Measurements from ENCODE around the gene LRRC4C.
"Not testable (repeated sequence)": the region's sequence is repeated elsewhere in the genome, so short reads cannot be mapped to it uniquely, and the experiment has no call there.

Gene LRRC4C

GRCh38 chr11:41019666-41020065 is 439.8 kb downstream of the LRRC4C start:
- not testable (repeated sequence) for DNase-seq (ENCODE audit: low spot score)

GRCh38 chr11:41018224-41018623 is 441.2 kb downstream of the LRRC4C start:
- DNase-seq (ENCODE audit: low spot score) = no peak

GRCh38 chr11:41010361-41011050 is 448.9 kb downstream of the LRRC4C start:
- DNase-seq (ENCODE audit: low spot score) = no peak

GRCh38 chr11:41005986-41006385 is 453.5 kb downstream of the LRRC4C start:
- DNase-seq (ENCODE audit: low spot score) = no peak

GRCh38 chr11:41003339-41004282 is 455.8 kb downstream of the LRRC4C start:
- DNase-seq (ENCODE audit: low spot score) = peak; percentile 4

- DNase-seq (ENCODE audit: low spot score) = no peak
Observed at GRCh38 chr11:40998920-40999319, 460.5 kb downstream of the LRRC4C start.

- no peak for DNase-seq (ENCODE audit: low spot score)
Observed at GRCh38 chr11:40987776-40988435, 471.5 kb downstream of the LRRC4C start.

GRCh38 chr11:40986320-40986719 is 473.1 kb downstream of the LRRC4C start:
- DNase-seq (ENCODE audit: low spot score) = no peak

- DNase-seq (ENCODE audit: low spot score) = no peak
Observed at GRCh38 chr11:40975076-40975475, 484.4 kb downstream of the LRRC4C start.

GRCh38 chr11:40974186-40974795 is 485.2 kb downstream of the LRRC4C start:
- DNase-seq (ENCODE audit: low spot score) = no peak

- no peak for DNase-seq (ENCODE audit: low spot score)
Observed at GRCh38 chr11:40958707-40959106, 500.7 kb downstream of the LRRC4C start.

GRCh38 chr11:40952479-40952878 is 507.0 kb downstream of the LRRC4C start:
- no peak for DNase-seq (ENCODE audit: low spot score)

GRCh38 chr11:40938002-40938401 is 521.5 kb downstream of the LRRC4C start:
- DNase-seq (ENCODE audit: low spot score) = no peak

- DNase-seq (ENCODE audit: low spot score) = no peak
Observed at GRCh38 chr11:40924915-40925314, 534.5 kb downstream of the LRRC4C start.

- DNase-seq (ENCODE audit: low spot score) = no peak
Observed at GRCh38 chr11:40921246-40921645, 538.2 kb downstream of the LRRC4C start.

- DNase-seq (ENCODE audit: low spot score) = not testable (repeated sequence)
Observed at GRCh38 chr11:40910774-40911173, 548.7 kb downstream of the LRRC4C start.

GRCh38 chr11:40894501-40894900 is 565.0 kb downstream of the LRRC4C start:
- no peak for DNase-seq (ENCODE audit: low spot score)

GRCh38 chr11:40885250-40885954 is 574.0 kb downstream of the LRRC4C start:
- no peak for DNase-seq (ENCODE audit: low spot score)

- DNase-seq (ENCODE audit: low spot score) = no peak
Observed at GRCh38 chr11:40882301-40882700, 577.2 kb downstream of the LRRC4C start.

- no peak for DNase-seq (ENCODE audit: low spot score)
Observed at GRCh38 chr11:40879911-40880310, 579.5 kb downstream of the LRRC4C start.

- DNase-seq (ENCODE audit: low spot score) = no peak
Observed at GRCh38 chr11:40877981-40878380, 581.5 kb downstream of the LRRC4C start.

- DNase-seq (ENCODE audit: low spot score) = no peak
Observed at GRCh38 chr11:40877256-40877655, 582.2 kb downstream of the LRRC4C start.

All from globus pallidus (tissue), 1 donor.